ENCODE measurements around the gene UTP25.

GRCh38 chr1:209861242-209861641, 33.5 kb downstream of the UTP25 start:
- TF ChIP-seq POLR2A (IDR thresholded peaks at IDR 0.05): no peak
- no peak for TF ChIP-seq CTCF (IDR thresholded peaks at IDR 0.05)
